Calu3 (cell line): Measurements from ENCODE around the gene RIPOR3. TPM values are rescaled to one million over a fixed set of nuclear protein-coding genes. Genes with fewer than 3 reads are reported as not detected.
"Not testable (repeated sequence)": the region's sequence is repeated elsewhere in the genome, so short reads cannot be mapped to it uniquely, and the experiment has no call there.

Experiments used
- BruUV-seq: library from RNA; stranded (reverse); fragments of 400-500 nt; replicated peaks from 2 replicates; lab custom pipeline; 2021; lab: Mats Ljungman, UMichigan
- CTCF ChIA-PET: fragments of 300-600 bp; sonication (Branson Sonifier 250); formaldehyde crosslinking; loops from one replicate; lab custom pipeline; 2022; ENCODE audit warnings: antibody characterized with exemption; lab: Charles Lee
- DNase-seq: peaks from one replicate; pipeline ENCODE4 v3.0.0; 2022
- H3K27ac Mint-ChIP-seq: one replicate; pipeline ENCODE4 v1.8.0; 2022; ENCODE audit warnings: mixed read lengths; ENCODE audit not compliant: unreplicated experiment
- H3K27me3 Mint-ChIP-seq: one replicate; pipeline ENCODE4 v1.8.0; 2022; ENCODE audit warnings: mixed read lengths; ENCODE audit not compliant: unreplicated experiment
- H3K36me3 Mint-ChIP-seq: one replicate; pipeline ENCODE4 v1.8.0; 2022; ENCODE audit warnings: mild to moderate bottlenecking, moderate library complexity, mixed read lengths; ENCODE audit not compliant: insufficient read depth, unreplicated experiment
- H3K4me1 Mint-ChIP-seq: one replicate; pipeline ENCODE4 v1.8.0; 2022; ENCODE audit warnings: mild to moderate bottlenecking, low read depth, mixed read lengths; ENCODE audit not compliant: unreplicated experiment
- H3K4me3 Mint-ChIP-seq: one replicate; pipeline ENCODE4 v1.8.0; 2022; ENCODE audit warnings: mild to moderate bottlenecking, low read depth, moderate library complexity, mixed read lengths; ENCODE audit not compliant: unreplicated experiment
- H3K9me3 Mint-ChIP-seq: one replicate; pipeline ENCODE4 v1.8.0; 2022; ENCODE audit warnings: low read depth, mixed read lengths; ENCODE audit not compliant: unreplicated experiment
- CTCF ChIP-seq: fragments of 200-600 bp; IDR thresholded peaks from one replicate; pipeline ENCODE4 v1.8.0; 2022; ENCODE audit warnings: antibody characterized with exemption; ENCODE audit not compliant: unreplicated experiment
- intact Hi-C: fragments of 100-400 bp; cut with micrococcal nuclease; formaldehyde crosslinking; loops from one replicate; pipeline ENCODE4 v1.10.0; 2022; ENCODE audit not compliant: unreplicated experiment
- total RNA-seq: library from RNA; stranded (reverse); gene quantifications from 2 replicates; pipeline ENCODE4 v1.2.3, GENCODE V29; 2022

The RIPOR3 gene
- total RNA-seq, 1 experiment from 2014 or later, result 4.0 TPM

GRCh38 chr20:50672400-50673145 is 18.8 kb downstream of the RIPOR3 start:
- H3K9me3 Mint-ChIP-seq, result no peaks in the 10 kb centered on the region
- no peak overlapping the region for H3K27ac Mint-ChIP-seq
- peaks cover 82% of the 10 kb centered on the region for H3K4me1 Mint-ChIP-seq
- H3K4me3 Mint-ChIP-seq, result no peak overlapping the region
- H3K36me3 Mint-ChIP-seq, result peaks cover 20% of the 10 kb centered on the region
- no peak for TF ChIP-seq CTCF
- BruUV-seq, result no TSS peak
- intact Hi-C loops, result no loop called here
- no peaks in the 10 kb centered on the region for H3K27me3 Mint-ChIP-seq
- no peak for DNase-seq
- CTCF ChIA-PET, result interaction anchor here (1.3 to 3.8 kb wide), 2 partner anchors 11 to 41 kb away, joined by 3 to 33 read pairs; no protein-coding TSS in a partner anchor

- H3K4me1 Mint-ChIP-seq, result peaks cover 80% of the 10 kb centered on the region
- TF ChIP-seq CTCF, result no peak
- H3K27me3 Mint-ChIP-seq, result no peaks in the 10 kb centered on the region
- H3K4me3 Mint-ChIP-seq, result no peak overlapping the region
- BruUV-seq, result no TSS peak
- peaks cover 20% of the 10 kb centered on the region for H3K36me3 Mint-ChIP-seq
- no peaks in the 10 kb centered on the region for H3K9me3 Mint-ChIP-seq
- no peak for DNase-seq
- CTCF ChIA-PET, result interaction anchor here (1.3 to 3.8 kb wide), 4 partner anchors 10 to 119 kb away, joined by 4 to 33 read pairs (median 8); no protein-coding TSS in a partner anchor
- H3K27ac Mint-ChIP-seq, result peak overlapping the region; percentile 23
- intact Hi-C loops, result no loop called here
These were observed 19.7 kb downstream of the RIPOR3 start for GRCh38 chr20:50671626-50672025.

- CTCF ChIA-PET, result interaction anchor here (1.2 to 2.9 kb wide), 4 partner anchors 58 to 120 kb away, joined by 4 to 10 read pairs (median 5); no protein-coding TSS in a partner anchor
- H3K27ac Mint-ChIP-seq, result peak overlapping the region; percentile 23
- H3K9me3 Mint-ChIP-seq, result not testable (repeated sequence)
These were observed 20.3 kb downstream of the RIPOR3 start for GRCh38 chr20:50671010-50671409.

GRCh38 chr20:50670126-50670862 is 21.0 kb downstream of the RIPOR3 start:
- H3K27ac Mint-ChIP-seq, result peak overlapping the region; percentile 23
- DNase-seq, result peak; percentile 88
- H3K27me3 Mint-ChIP-seq, result no peaks in the 10 kb centered on the region
- intact Hi-C loops, result no loop called here
- no TSS peak for BruUV-seq
- no peaks in the 10 kb centered on the region for H3K9me3 Mint-ChIP-seq
- CTCF ChIA-PET, result interaction anchor here (0.6 to 2.9 kb wide), 7 partner anchors 8 to 121 kb away, joined by 3 to 10 read pairs (median 5); no protein-coding TSS in a partner anchor
- TF ChIP-seq CTCF, result no peak
- peaks cover 79% of the 10 kb centered on the region for H3K4me1 Mint-ChIP-seq
- H3K36me3 Mint-ChIP-seq, result peaks cover 20% of the 10 kb centered on the region
- peak overlapping the region; percentile 13 for H3K4me3 Mint-ChIP-seq

More at GRCh38 chr20:50671010-50671409, 20.3 kb downstream of the RIPOR3 start:
- H3K4me3 Mint-ChIP-seq, H3K27me3 Mint-ChIP-seq, intact Hi-C loops, DNase-seq: not testable (repeated sequence)
- Mint-ChIP-seq H3K4me1 (peaks cover 80% of the 10 kb centered on the region), H3K36me3 (peaks cover 20% of the 10 kb centered on the region)
- TSS peak; percentile 91 for BruUV-seq
